HG02852 (cell line): ENCODE data around the gene KIF24.
"Not testable (repeated sequence)": the region's sequence is repeated elsewhere in the genome, so short reads cannot be mapped to it uniquely, and the experiment has no call there.

Experiments
- ATAC-seq: cut with Tn5 transposase; IDR thresholded peaks from one replicate; pipeline ENCODE4 v1.9.1; 2021; ENCODE audit warnings: mild to moderate bottlenecking, moderate library complexity; ENCODE audit not compliant: unreplicated experiment

The KIF24 gene

GRCh38 chr9:34332076-34332964 lies 3.3 kb upstream of the KIF24 start:
- no peak for ATAC-seq

- no peak for ATAC-seq
These were observed 2.1 kb upstream of the KIF24 start for GRCh38 chr9:34331196-34331595.

GRCh38 chr9:34328500-34328986 lies 525 bp downstream of the KIF24 start:
- no peak for ATAC-seq

- no peak for ATAC-seq
These were observed 2.4 kb downstream of the KIF24 start for GRCh38 chr9:34326690-34327089.

DNA sequence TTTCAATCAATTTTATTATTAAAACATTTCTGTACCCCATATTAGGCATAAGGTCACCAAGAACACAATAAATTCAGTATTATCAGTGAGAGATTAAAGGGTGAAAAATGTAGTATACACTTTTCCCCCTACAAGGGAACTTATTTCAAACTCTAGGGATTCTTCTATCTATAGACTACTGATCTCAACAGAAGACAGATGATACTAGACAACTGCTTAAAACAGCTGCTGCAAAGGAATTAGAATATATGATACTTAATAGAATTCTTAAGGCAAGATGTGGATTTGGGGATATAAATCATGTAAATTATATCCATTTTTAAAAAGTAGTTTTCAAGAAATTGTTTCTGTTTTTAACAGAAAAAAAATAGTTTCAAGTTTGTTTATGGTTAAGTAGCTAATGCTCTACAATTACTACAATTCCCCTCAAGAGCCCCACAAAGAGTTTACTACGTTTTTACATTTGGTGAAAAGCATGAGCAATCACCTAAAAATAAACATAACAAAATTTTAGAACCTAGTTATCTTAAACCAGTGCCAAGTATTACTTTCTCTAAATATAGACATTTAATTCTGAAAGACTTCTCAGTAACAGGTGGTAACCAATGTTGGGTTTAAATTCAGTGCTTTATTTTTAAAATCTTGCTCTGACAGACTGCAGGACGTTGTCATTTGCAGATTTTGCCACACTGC lies 6.0 kb downstream of the KIF24 start:
- no peak for ATAC-seq

DNA sequence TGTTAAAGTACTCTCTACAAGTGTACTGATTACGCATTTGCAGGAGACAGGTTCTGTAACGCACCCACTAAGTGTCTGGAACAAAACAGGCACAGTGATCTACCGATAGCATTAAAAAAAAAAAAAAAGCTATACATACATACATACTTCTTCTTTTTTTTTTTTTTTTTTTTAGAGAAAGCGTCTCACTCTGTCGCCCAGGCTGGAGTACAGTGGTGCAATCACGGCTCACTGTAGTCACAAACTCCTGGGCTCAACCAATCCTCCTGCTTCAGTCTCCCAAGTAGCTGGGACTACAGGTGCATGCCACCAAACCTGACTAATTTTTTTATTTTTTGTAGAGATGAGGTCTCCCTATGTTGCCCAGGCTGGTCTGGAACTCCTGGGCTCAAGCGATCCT lies 7.6 kb downstream of the KIF24 start:
- ATAC-seq, result no peak

DNA sequence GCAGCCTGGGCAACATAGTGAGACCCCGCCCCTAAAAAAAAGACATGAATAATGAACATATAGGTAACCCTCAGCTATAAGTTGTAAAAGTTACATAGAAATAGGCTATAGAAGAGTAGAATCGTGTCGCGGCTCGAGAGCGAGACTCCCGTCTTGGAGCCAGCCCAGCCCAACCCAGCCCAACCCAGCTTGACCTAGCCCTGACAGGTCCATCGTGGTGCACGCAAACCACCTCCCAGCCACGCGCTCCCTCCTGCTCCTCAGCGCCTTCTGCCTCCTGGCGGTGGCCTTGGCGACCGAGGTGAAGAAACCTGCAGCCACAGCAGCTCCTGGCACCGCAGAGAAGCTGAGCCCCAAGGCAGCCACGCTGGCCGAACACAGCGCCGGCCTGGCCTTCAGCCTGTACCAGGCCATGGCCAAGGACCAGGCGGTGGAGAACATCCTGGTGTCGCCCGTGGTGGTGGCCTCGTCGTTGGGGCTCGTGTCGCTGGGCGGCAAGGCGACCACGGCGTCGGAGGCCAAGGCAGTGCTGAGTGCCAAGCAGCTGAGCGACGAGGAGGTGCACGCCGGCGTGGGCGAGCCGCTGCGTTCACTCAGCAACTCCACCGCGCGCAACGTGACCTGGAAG lies 10.8 kb downstream of the KIF24 start:
- no peak for ATAC-seq

- no peak for ATAC-seq
These were observed 11.6 kb downstream of the KIF24 start for GRCh38 chr9:34317436-34317835.

- ATAC-seq, result no peak
These were observed 17.4 kb downstream of the KIF24 start for GRCh38 chr9:34311499-34312185.

DNA sequence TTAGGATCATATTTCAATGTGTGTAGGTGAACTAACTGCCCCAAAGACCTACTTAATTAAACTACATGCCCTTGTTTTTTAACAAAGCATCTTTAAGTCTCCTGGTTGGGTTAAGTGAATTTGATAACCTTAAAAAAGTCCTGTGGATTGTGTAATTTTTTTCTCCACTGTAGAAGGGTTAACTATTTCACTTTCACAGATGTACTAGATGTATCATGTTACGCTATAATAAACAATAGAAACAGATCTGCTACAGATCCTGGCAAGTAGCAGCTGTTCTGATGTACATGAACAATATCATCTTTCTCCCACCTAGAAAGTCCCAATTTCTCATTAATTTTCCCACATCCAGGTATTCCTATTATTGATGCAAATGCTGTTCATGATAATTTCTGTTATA lies 18.9 kb downstream of the KIF24 start:
- no peak for ATAC-seq

- ATAC-seq, result not testable (repeated sequence)
These were observed 20.8 kb downstream of the KIF24 start for GRCh38 chr9:34308316-34308715.

- not testable (repeated sequence) for ATAC-seq
These were observed 28.0 kb downstream of the KIF24 start for GRCh38 chr9:34301064-34301463.

- ATAC-seq, result no peak
These were observed 36.5 kb downstream of the KIF24 start for GRCh38 chr9:34292552-34292951.

DNA sequence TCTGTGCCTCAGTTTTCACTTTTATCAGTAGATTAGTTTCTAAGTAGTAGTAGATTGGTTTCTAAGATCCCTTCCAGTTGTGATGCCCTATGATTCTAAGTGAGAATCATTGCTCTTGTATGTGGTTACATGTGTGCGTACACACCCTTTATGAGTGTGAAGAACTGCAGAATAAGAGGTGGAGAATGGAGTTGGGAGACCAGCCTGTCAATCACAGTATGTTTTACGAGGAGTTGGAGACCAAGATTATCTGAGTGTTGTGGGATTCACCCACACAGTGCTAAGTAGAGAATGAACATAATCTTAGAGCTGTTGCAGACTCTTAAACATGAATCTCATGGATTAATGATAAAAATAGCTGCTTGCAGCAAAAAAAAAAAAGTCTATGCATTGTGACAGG lies 37.6 kb downstream of the KIF24 start:
- ATAC-seq, result no peak

DNA sequence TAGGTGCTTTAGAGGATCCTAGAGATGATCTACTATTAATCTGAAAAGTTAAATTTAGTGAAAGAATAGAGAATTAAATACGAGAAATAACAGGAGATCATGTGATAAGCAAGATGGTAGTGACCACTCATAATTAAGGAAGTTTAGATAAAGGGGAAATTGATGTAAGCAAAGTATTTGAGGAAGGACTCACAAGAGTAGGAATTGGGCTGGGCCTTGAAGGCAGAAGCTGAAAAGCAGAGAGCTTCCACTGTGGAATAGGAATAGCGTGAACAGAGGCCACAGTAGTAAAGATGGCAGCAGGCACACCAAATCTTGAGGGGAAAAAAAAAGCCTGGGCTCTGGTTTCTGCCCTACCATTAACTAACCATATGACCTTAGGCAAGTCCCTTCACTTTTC lies 38.0 kb downstream of the KIF24 start:
- ATAC-seq, result no peak

- ATAC-seq, result no peak
These were observed 39.9 kb downstream of the KIF24 start for GRCh38 chr9:34289159-34289558.

DNA sequence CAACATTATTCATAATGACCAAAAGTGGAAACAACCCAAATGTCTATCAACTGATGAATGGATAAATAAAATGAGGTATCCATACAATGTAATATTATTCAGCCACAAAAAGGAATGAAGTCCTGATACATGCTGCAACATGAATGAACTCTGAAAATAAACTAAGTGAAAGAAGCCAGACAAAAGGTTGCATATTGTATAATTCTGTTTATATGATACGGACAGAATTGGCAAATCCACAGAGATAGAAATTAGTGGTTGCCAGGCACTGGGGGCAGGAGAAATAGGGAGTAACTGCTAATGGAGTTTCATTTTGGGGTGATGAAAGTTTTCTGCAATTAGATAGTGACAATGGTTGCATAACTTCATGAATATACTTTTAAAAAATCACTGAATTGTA lies 47.0 kb downstream of the KIF24 start:
- ATAC-seq, result no peak

GRCh38 chr9:34279411-34279810 lies 49.7 kb downstream of the KIF24 start:
- ATAC-seq, result no peak
